ENCODE measurements around the gene PDE11A.
A peak's percentile ranks its signal among the peaks of the same experiment; 100 is the strongest.

The PDE11A gene

GRCh38 chr2:177753682-177754491, 318.7 kb downstream of the PDE11A start:
- no peak for DNase-seq

- no peak for DNase-seq
Measured at GRCh38 chr2:177748360-177748759, 324.2 kb downstream of the PDE11A start.

GRCh38 chr2:177747384-177747783, 325.2 kb downstream of the PDE11A start:
- no peak for DNase-seq

- no peak for DNase-seq
Measured at GRCh38 chr2:177746358-177746757, 326.2 kb downstream of the PDE11A start.

GRCh38 chr2:177745531-177745930, 327.0 kb downstream of the PDE11A start:
- DNase-seq, result no peak

- no peak for DNase-seq
Measured at GRCh38 chr2:177742851-177743250, 329.7 kb downstream of the PDE11A start.

GRCh38 chr2:177741866-177742265, 330.7 kb downstream of the PDE11A start:
- DNase-seq, result no peak

GRCh38 chr2:177740700-177741099, 331.9 kb downstream of the PDE11A start:
- DNase-seq, result no peak

- peak in 1 of 2 experiments; percentile 1 for DNase-seq
Measured at GRCh38 chr2:177738461-177739235, 333.9 kb downstream of the PDE11A start.

GRCh38 chr2:177735318-177735803, 337.2 kb downstream of the PDE11A start:
- no peak for DNase-seq

- no peak for DNase-seq
Measured at GRCh38 chr2:177733322-177733855, 339.2 kb downstream of the PDE11A start.

- no peak for DNase-seq
Measured at GRCh38 chr2:177731384-177731783, 341.2 kb downstream of the PDE11A start.

GRCh38 chr2:177730792-177731191, 341.8 kb downstream of the PDE11A start:
- no peak for DNase-seq

- DNase-seq, result no peak
Measured at GRCh38 chr2:177730363-177730762, 342.2 kb downstream of the PDE11A start.

- no peak for DNase-seq
Measured at GRCh38 chr2:177728920-177729319, 343.7 kb downstream of the PDE11A start.

GRCh38 chr2:177728399-177728765, 344.2 kb downstream of the PDE11A start:
- no peak for DNase-seq

GRCh38 chr2:177727577-177728398, 344.8 kb downstream of the PDE11A start:
- DNase-seq, result no peak

- no peak for DNase-seq
Measured at GRCh38 chr2:177726931-177727348, 345.6 kb downstream of the PDE11A start.

GRCh38 chr2:177724398-177725287, 347.9 kb downstream of the PDE11A start:
- DNase-seq, result peak; percentile 10 to 43

GRCh38 chr2:177723235-177723634, 349.3 kb downstream of the PDE11A start:
- DNase-seq, result no peak

GRCh38 chr2:177721818-177722567, 350.6 kb downstream of the PDE11A start:
- DNase-seq, result no peak
